COR-L47 (cell line): ENCODE results near the gene MET.
"Not testable (repeated sequence)": the region's sequence is repeated elsewhere in the genome, so short reads cannot be mapped to it uniquely, and the experiment has no call there.

Experiments
- DNase-seq: peaks from one replicate; lab custom pipeline; 2025; lab: John Stamatoyannopoulos, UW

The MET gene

GRCh38 chr7:116754186-116754585 is 82.2 kb downstream of the MET start:
- no peak for DNase-seq

GRCh38 chr7:116757283-116757682 is 85.3 kb downstream of the MET start:
- no peak for DNase-seq

DNA sequence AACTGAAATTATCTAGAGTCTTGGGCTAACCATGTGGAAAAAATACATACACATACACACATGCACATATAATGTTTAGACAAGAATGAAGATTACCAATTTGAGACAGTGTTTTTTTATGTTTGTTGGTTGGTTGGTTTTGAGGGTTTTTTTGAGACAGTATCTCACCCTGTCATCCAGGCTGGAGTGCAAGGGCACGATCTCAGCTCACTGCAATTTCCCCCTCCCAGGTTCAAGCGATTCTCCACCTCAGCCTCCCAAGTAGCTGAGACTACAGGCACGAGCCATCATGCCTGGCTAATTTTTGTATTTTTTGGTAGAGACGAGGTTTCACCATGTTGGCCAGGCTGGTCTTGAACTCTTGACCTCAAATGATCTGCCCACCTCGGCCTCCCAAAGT is 87.6 kb downstream of the MET start:
- DNase-seq = not testable (repeated sequence)

DNA sequence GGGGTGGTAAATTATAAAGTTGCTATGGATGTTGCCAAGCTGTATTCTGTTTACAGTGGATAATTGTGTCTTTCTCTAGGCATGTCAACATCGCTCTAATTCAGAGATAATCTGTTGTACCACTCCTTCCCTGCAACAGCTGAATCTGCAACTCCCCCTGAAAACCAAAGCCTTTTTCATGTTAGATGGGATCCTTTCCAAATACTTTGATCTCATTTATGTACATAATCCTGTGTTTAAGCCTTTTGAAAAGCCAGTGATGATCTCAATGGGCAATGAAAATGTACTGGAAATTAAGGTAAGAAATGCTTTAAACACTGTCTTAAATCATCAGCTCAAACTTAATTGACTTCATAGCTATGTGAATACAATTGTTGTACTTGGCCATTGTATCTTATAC is 91.0 kb downstream of the MET start:
- peak; percentile 42 for DNase-seq

DNA sequence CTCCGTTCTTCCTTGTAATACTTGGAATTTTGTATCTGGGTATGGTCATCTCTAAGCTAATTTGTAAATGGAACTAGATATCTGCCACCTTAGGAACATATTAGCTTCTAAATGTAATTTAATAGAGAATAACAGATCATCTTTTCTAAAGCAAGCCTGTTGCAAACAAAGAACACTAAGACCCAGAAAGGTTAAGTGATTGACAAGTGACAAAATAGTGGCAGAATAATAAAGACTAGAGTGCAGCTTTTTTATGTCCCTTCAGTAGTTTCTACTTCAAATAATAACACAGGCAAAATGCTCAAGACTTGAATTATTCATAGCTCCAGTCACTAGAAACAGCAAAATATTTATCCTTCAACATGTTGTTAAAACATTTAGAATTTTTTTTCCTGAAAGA is 91.7 kb downstream of the MET start:
- DNase-seq = no peak

GRCh38 chr7:116766881-116767280 is 94.9 kb downstream of the MET start:
- DNase-seq = no peak

GRCh38 chr7:116769546-116769945 is 97.5 kb downstream of the MET start:
- DNase-seq = no peak

- no peak for DNase-seq
Observed at GRCh38 chr7:116770941-116771340, 98.9 kb downstream of the MET start.

- DNase-seq = no peak
Observed at GRCh38 chr7:116771640-116772039, 99.6 kb downstream of the MET start.

DNA sequence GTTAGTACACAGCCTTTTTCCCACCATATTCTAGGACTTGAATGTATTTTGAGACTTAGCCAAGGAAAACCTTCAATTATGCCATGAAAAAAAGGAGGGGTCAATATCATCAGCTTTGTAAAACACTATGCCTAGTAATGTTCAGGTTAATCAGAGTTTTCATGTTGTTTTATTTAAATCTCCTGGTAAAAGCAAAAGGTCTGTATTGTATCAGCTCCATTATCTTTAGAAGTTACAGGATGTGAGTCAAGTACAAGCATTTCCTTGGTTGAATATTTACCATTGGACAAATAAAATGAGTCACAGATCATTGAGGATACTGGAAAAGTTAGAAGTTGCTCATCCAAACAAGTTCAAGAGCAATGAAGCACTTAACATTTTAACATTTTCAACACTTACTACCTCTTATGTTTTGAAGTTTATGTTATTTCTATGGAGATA is 100.4 kb downstream of the MET start:
- DNase-seq = no peak

GRCh38 chr7:116772926-116773749 is 101.1 kb downstream of the MET start:
- no peak for DNase-seq

DNA sequence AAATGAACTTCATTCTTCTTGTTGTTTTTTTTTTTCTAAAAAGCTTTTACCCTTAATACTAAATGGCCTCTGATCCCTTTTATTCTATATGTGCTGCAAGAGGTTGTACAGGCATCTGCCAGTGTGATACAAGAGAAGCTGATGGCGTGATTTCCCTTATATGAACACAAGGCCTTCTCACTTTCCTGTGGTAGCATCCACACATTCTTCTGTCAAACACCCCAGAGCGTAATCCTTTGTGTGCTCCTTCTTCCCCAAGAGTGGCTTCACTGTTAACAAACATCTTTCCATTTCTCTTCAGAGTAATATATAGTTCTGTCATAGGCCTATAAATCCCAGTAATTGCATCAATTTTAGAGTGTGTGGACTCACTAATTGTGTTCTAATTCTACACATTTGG is 104.0 kb downstream of the MET start:
- no peak for DNase-seq

- DNase-seq = no peak
Observed at GRCh38 chr7:116776610-116777289, 104.8 kb downstream of the MET start.

DNA sequence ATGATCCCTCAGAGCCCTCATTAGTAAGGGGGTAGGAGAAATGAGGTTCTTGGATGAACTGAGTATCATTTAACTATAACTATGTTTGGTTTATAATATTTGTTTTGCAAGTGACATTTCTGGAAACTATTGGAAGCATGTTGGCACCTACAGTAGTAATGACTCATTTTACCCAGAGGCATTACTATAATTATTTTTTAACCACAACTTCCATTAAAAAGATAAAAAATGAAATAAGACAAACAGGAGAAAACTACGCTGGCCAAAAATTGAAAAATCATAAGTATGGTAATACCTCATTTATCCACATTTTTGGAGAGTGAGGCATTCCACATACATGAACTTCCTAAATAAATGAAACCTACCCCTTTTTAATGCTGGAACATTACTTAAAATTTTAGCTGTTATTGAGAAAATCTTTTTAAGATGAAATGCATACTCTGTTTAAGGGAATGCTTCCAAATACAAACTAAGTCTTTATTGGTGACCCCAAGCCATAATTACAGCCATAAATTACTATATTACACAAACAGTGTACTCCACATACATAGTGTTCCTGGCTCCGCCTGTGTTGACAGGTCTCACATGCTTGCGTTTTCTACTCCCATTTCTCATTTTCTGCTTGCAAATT is 105.8 kb downstream of the MET start:
- no peak for DNase-seq

DNA sequence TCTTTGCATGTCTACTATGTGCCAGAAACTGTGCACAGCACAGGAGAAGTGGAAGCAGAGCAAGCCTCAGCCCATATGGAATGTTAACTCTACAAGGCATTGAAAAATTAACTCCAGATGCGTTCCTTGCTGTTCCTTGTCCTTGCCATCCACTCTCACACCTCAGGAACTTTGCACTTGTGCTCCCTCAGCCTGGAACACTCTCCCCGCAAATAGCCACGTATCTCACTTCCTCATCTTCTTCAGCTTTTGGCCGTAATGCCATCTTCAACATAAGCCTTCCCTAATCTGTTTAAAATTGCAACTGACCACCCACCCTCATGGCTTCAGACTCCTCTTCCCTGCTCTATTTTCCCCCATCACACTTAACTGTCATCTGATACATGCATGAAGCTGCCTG is 107.2 kb downstream of the MET start:
- DNase-seq = no peak

- DNase-seq = no peak
Observed at GRCh38 chr7:116779931-116780330, 107.9 kb downstream of the MET start.

GRCh38 chr7:116780521-116780920 is 108.5 kb downstream of the MET start:
- DNase-seq = no peak

GRCh38 chr7:116780966-116781365 is 109.0 kb downstream of the MET start:
- no peak for DNase-seq

- no peak for DNase-seq
Observed at GRCh38 chr7:116781584-116781983, 109.6 kb downstream of the MET start.

- DNase-seq = peak; percentile 7
Observed at GRCh38 chr7:116782177-116782711, 110.2 kb downstream of the MET start.

- no peak for DNase-seq
Observed at GRCh38 chr7:116783666-116784318, 111.8 kb downstream of the MET start.

GRCh38 chr7:116784647-116785046 is 112.7 kb downstream of the MET start:
- no peak for DNase-seq
